ENCODE data around the gene LEMD1.

Gene LEMD1

DNA sequence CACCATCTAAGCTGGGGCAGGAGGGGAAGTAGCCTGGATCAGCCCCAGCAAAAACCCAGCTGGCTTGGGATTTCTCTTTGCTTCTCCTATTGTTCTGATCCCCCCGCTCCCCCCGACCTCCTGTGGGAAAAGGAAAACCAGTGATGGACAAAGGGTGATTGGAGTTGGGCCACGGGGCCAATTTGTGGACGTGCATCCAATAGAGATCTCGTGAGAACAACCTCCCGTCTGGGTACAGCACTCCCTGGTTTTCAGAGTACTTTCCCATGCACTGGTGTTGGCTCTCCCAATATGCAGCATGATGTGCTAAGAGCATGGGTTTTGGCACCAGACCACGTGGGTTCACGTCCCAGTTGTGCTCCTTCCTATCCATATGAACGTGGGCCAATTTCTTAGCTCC, 25.0 kb upstream of the LEMD1 start:
- Histone ChIP-seq H3K79me2 (ENCODE audit: control insufficient read depth, insufficient read depth, low read length, unreplicated experiment) (no peaks in the 10 kb centered on the region), H3K27me3 (ENCODE audit: insufficient read depth, low read length) (peaks cover 37% of the 10 kb centered on the region), H3K4me1 (ENCODE audit: control insufficient read depth, insufficient read depth, low read length, unreplicated experiment) (peaks cover 7% of the 10 kb centered on the region), H3K4me3 (ENCODE audit: low read depth, low read length) (no peak overlapping the region), H3K27ac (ENCODE audit: low read depth, low read length) (no peak overlapping the region), H3K36me3 (ENCODE audit: insufficient read depth, low read length) (no peaks in the 10 kb centered on the region), H2AFZ (ENCODE audit: low read length, unreplicated experiment) (no peak overlapping the region)

DNA sequence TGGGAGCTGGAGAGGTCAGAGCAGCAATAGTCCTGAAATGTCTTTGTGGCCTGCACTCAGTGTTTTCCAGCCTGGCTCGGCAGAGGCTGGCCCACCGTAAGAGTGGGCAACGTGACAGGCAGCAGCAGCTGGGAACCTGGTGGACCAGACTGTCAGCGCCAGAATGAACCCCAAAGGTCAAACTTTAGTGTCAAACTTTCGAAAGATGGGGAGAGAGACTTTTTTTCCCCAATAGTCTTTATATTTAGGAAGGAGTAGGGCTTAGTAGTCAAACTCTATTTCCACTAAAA, 23.7 kb upstream of the LEMD1 start:
- Histone ChIP-seq H3K4me1 (ENCODE audit: control insufficient read depth, insufficient read depth, low read length, unreplicated experiment) (peaks cover 7% of the 10 kb centered on the region), H3K27me3 (ENCODE audit: insufficient read depth, low read length) (peaks cover 24% of the 10 kb centered on the region), H3K36me3 (ENCODE audit: insufficient read depth, low read length) (no peaks in the 10 kb centered on the region), H3K27ac (ENCODE audit: low read depth, low read length) (no peak overlapping the region), H3K4me3 (ENCODE audit: low read depth, low read length) (no peak overlapping the region), H2AFZ (ENCODE audit: low read length, unreplicated experiment) (no peak overlapping the region), H3K79me2 (ENCODE audit: control insufficient read depth, insufficient read depth, low read length, unreplicated experiment) (no peaks in the 10 kb centered on the region)

DNA sequence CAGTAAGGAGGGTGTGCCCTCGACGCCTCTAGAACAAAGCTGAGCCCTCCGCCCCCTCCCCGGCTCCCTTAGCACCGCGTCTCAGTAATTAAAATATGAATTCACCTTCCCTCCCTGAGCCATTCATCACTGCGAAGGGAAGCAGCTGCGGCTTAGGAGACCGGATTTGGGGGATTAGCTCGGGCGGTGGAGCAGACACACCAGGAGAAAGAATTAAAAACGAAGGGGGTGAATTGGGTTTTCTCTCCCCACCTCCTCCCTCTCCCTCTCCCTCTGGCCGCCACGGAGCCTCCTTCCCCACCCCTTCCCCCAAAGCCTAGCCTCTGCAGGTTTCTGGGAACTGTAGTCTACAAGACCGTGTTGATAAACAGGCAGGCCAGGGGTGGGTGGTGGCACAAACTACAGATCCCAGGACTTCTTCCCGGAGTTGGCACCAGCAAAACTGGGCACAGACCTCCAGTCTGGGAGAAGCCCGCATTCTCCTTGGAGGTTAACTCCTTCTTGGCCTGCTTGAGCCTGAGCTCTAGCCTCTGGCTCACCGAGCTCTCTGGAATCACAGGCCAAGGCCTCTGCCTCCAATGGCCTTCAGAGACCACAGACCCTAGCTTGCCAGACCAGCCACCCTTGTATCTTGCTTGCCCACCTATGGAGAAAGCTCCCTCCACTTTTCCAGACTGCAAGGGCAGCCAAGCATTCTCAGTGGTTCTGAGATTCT, 23.2 kb upstream of the LEMD1 start:
- peaks cover 23% of the 10 kb centered on the region for H3K27me3 ChIP-seq (ENCODE audit: insufficient read depth, low read length)
- no peaks in the 10 kb centered on the region for H3K79me2 ChIP-seq (ENCODE audit: control insufficient read depth, insufficient read depth, low read length, unreplicated experiment)
- H3K36me3 ChIP-seq (ENCODE audit: insufficient read depth, low read length) = no peaks in the 10 kb centered on the region
- H3K4me3 ChIP-seq (ENCODE audit: low read depth, low read length) = no peak overlapping the region
- H3K4me1 ChIP-seq (ENCODE audit: control insufficient read depth, insufficient read depth, low read length, unreplicated experiment) = peaks cover 7% of the 10 kb centered on the region
- no peak overlapping the region for H2AFZ ChIP-seq (ENCODE audit: low read length, unreplicated experiment)
- H3K27ac ChIP-seq (ENCODE audit: low read depth, low read length) = no peak overlapping the region

DNA sequence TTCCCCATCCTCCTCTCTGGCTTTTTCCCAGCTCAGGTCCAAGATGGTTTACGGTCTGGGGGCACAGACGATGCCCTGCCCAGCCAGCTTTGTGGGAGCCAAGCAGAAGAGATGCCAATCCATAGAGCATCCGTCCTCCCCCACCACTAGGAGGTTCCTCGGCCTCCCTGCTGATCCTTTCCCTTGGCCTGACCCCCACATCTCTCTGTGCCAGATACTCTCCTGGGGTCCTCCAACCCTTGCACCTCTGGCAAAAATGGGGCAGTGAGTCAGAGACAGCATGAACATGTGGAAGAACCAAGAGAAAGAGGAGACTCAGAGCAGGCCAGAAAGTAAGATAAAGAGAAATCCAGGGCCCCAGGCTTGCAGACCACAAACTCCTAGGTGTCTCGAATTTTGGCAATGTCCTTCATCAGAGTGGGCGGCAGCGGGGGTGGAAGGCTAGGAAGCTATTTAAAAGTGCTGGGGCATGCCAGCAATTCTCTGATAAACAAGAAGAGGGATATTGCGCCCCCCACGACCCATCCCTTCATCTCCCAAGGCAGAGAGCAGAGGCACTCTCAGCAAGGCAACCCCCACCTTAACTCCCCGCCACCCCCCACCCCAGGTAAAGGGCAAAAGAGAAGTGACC, 22.6 kb upstream of the LEMD1 start:
- Histone ChIP-seq H3K36me3 (ENCODE audit: insufficient read depth, low read length) (no peaks in the 10 kb centered on the region), H3K27ac (ENCODE audit: low read depth, low read length) (no peak overlapping the region), H3K4me1 (ENCODE audit: control insufficient read depth, insufficient read depth, low read length, unreplicated experiment) (peaks cover 4% of the 10 kb centered on the region), H3K79me2 (ENCODE audit: control insufficient read depth, insufficient read depth, low read length, unreplicated experiment) (no peaks in the 10 kb centered on the region), H2AFZ (ENCODE audit: low read length, unreplicated experiment) (no peak overlapping the region), H3K27me3 (ENCODE audit: insufficient read depth, low read length) (peaks cover 29% of the 10 kb centered on the region), H3K4me3 (ENCODE audit: low read depth, low read length) (no peak overlapping the region)

DNA sequence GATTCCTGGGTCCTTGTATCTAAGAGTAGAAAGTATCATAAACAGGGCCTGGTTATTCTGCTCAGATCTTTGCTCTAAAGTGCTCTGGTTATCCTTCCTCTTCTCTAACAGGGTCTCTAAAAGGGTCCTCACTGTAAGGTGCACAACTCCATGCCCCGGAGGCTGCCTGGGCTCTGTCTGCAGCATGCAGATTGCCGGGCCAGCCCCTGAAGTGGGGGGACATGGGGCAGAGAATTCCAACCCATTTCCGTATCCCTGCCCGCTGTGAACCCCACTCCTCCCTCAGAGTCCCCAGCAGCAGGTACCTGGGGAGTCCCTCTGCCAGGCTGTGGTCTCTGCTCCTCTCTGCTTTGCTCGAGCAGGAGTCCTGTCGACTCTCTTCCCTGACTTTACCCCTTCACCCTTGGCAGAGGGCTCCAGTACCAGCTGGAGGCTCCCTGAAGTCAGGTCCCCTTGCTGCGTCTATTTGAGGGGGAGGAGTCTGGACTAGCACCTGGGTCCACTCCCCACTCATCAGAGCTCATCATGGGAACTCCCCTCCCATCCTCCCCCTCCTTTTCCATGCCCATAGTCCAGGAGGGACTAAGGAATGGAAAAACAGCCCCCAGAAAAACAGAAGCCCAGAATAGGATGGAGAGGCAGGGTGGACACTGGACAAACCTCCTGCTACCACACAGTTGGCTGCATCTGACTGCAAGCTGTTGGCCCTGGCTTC, 21.9 kb upstream of the LEMD1 start:
- Histone ChIP-seq H3K36me3 (ENCODE audit: insufficient read depth, low read length) (no peaks in the 10 kb centered on the region), H3K27ac (ENCODE audit: low read depth, low read length) (no peak overlapping the region), H3K27me3 (ENCODE audit: insufficient read depth, low read length) (peaks cover 34% of the 10 kb centered on the region), H3K79me2 (ENCODE audit: control insufficient read depth, insufficient read depth, low read length, unreplicated experiment) (no peaks in the 10 kb centered on the region), H3K4me1 (ENCODE audit: control insufficient read depth, insufficient read depth, low read length, unreplicated experiment) (no peaks in the 10 kb centered on the region), H3K4me3 (ENCODE audit: low read depth, low read length) (no peak overlapping the region), H2AFZ (ENCODE audit: low read length, unreplicated experiment) (no peak overlapping the region)

DNA sequence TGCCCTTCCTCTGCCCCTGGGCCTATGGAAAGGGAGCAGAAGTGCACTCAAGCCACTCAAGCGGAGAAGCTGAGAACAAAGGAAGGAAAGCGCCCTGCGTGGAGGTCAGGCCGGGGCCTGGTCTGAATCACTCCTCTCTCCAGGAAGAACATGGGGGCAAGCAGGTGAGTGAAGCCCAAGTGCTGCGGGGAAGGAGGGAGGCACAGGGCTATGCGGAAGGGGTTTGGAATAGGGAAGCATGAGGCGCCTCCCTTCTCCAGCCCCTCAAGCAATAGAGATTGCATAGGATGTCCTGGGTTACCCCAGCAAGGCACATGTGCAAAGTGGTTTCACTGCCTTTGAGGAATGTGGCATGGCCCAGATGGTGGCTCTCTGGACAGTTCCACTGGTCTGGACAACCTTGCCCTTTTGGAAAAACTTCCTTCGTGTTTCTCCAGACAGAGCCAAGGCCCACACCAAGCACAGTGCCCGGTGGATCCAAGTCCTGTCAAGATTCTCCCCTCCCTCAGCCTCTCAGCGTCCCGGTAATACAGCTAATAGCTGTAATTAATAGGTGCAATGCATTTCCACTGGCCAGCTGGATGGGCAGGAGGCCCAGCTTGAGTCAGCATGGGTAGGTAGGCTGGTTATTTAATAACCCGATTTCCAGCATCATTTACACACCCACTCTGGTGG, 20.3 kb upstream of the LEMD1 start:
- H3K4me1 ChIP-seq (ENCODE audit: control insufficient read depth, insufficient read depth, low read length, unreplicated experiment) = peaks cover 3% of the 10 kb centered on the region
- H3K36me3 ChIP-seq (ENCODE audit: insufficient read depth, low read length) = no peaks in the 10 kb centered on the region
- no peak overlapping the region for H3K4me3 ChIP-seq (ENCODE audit: low read depth, low read length)
- peaks cover 37% of the 10 kb centered on the region for H3K27me3 ChIP-seq (ENCODE audit: insufficient read depth, low read length)
- H2AFZ ChIP-seq (ENCODE audit: low read length, unreplicated experiment) = no peak overlapping the region
- no peak overlapping the region for H3K27ac ChIP-seq (ENCODE audit: low read depth, low read length)
- no peaks in the 10 kb centered on the region for H3K79me2 ChIP-seq (ENCODE audit: control insufficient read depth, insufficient read depth, low read length, unreplicated experiment)

DNA sequence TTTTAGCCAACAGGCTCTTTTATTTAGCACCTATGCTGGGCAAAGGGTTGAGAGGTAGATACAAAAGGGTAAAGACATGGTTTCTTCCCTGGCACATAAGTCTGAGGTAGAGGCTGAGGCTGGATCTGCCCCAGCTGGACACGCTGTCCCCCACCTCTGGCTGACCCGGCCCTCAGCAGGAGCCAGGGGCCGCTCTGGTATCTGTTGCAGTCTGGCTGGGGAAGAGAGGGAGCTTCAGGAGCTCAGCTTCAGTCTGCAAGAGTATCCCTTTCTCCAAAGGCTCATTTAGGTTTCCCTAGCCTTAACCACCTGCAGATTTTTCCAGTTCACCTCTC, 19.8 kb upstream of the LEMD1 start:
- peaks cover 3% of the 10 kb centered on the region for H3K4me1 ChIP-seq (ENCODE audit: control insufficient read depth, insufficient read depth, low read length, unreplicated experiment)
- no peak overlapping the region for H2AFZ ChIP-seq (ENCODE audit: low read length, unreplicated experiment)
- no peak overlapping the region for H3K27ac ChIP-seq (ENCODE audit: low read depth, low read length)
- H3K36me3 ChIP-seq (ENCODE audit: insufficient read depth, low read length) = no peaks in the 10 kb centered on the region
- H3K27me3 ChIP-seq (ENCODE audit: insufficient read depth, low read length) = peaks cover 39% of the 10 kb centered on the region
- H3K4me3 ChIP-seq (ENCODE audit: low read depth, low read length) = no peak overlapping the region
- H3K79me2 ChIP-seq (ENCODE audit: control insufficient read depth, insufficient read depth, low read length, unreplicated experiment) = no peaks in the 10 kb centered on the region

DNA sequence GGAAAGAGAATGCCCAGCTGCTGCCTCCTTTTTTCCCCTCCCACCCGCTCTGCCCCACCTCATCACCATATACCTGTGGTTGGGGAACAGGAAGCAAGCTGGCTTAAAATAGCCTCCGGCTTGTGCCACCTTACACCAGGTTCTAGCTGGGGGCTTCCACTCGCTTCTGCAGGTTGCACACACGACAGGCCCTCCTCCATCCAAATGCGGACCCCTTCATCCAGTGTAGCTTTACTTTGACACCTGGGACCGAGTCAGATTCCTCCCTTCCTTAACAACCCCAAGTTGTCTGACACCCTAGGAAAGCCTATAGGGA, 19.4 kb upstream of the LEMD1 start:
- H3K27me3 ChIP-seq (ENCODE audit: insufficient read depth, low read length) = peaks cover 40% of the 10 kb centered on the region
- H3K36me3 ChIP-seq (ENCODE audit: insufficient read depth, low read length) = no peaks in the 10 kb centered on the region
- no peak overlapping the region for H2AFZ ChIP-seq (ENCODE audit: low read length, unreplicated experiment)
- peaks cover 3% of the 10 kb centered on the region for H3K4me1 ChIP-seq (ENCODE audit: control insufficient read depth, insufficient read depth, low read length, unreplicated experiment)
- H3K79me2 ChIP-seq (ENCODE audit: control insufficient read depth, insufficient read depth, low read length, unreplicated experiment) = no peaks in the 10 kb centered on the region
- H3K27ac ChIP-seq (ENCODE audit: low read depth, low read length) = no peak overlapping the region
- no peak overlapping the region for H3K4me3 ChIP-seq (ENCODE audit: low read depth, low read length)

DNA sequence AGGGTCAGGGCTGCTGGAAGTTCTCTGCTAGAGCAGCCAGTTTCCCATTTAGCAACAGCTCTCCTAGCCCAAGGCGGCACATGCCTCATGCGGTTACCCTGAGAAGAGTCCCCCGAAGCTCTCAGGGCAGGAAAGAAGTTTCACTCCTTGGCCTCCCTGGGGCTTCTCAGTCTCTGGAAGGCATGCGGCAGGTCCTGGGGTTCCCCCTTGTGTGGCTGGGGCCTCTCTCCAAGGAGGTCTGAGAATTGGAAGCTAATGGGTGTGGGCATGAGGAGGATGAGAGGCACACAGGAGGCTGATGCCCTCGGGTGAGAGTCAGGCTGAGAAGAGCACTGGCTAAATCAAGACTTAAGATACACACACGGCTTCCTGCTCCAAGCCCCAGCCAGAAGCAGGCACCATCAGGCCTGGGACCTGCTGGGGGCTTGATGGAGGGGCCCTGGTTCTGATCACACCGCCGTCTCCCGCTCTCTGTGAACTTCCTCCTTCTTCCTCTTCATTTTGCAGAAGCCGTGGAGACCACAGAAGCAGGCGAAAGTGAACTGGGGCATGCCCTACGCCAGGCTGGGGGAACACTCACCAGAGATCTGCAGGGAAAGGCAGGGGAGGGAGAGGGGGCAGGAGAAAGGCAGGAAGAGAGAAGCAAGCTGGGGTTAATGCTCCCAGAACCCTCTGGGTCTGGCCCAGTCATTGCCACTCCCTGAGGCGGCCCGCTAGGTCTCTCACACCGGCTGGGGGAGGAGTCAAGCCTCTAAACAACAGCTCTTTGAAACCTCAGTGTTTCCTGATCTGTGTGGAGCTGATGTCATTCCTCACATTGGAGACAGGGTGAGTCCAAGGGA, 18.8 kb upstream of the LEMD1 start:
- H3K36me3 ChIP-seq (ENCODE audit: insufficient read depth, low read length) = no peaks in the 10 kb centered on the region
- no peak overlapping the region for H3K4me3 ChIP-seq (ENCODE audit: low read depth, low read length)
- peaks cover 3% of the 10 kb centered on the region for H3K4me1 ChIP-seq (ENCODE audit: control insufficient read depth, insufficient read depth, low read length, unreplicated experiment)
- H2AFZ ChIP-seq (ENCODE audit: low read length, unreplicated experiment) = no peak overlapping the region
- H3K27ac ChIP-seq (ENCODE audit: low read depth, low read length) = no peak overlapping the region
- H3K79me2 ChIP-seq (ENCODE audit: control insufficient read depth, insufficient read depth, low read length, unreplicated experiment) = no peaks in the 10 kb centered on the region
- peaks cover 45% of the 10 kb centered on the region for H3K27me3 ChIP-seq (ENCODE audit: insufficient read depth, low read length)

DNA sequence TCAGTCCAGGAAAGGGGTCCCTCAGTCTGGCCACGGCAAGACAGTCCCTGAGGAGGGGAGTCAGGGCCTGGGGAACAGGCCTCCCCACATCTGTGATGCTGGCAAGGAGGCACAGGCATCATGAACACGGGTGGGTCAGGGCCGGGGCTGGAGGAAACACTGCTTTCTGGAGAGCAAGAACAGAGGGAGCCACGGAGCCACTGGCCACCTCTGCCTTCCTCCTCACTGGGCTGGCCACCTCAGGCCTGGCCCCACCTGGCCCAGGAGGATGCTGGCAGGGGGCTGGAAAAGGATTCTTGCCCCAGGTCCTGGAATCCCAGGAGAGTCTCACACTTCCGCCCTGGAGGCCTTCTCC, 18.2 kb upstream of the LEMD1 start:
- no peak overlapping the region for H3K27ac ChIP-seq (ENCODE audit: low read depth, low read length)
- H3K4me3 ChIP-seq (ENCODE audit: low read depth, low read length) = no peak overlapping the region
- H2AFZ ChIP-seq (ENCODE audit: low read length, unreplicated experiment) = no peak overlapping the region
- H3K27me3 ChIP-seq (ENCODE audit: insufficient read depth, low read length) = peaks cover 51% of the 10 kb centered on the region
- H3K4me1 ChIP-seq (ENCODE audit: control insufficient read depth, insufficient read depth, low read length, unreplicated experiment) = peaks cover 3% of the 10 kb centered on the region
- H3K79me2 ChIP-seq (ENCODE audit: control insufficient read depth, insufficient read depth, low read length, unreplicated experiment) = no peaks in the 10 kb centered on the region
- H3K36me3 ChIP-seq (ENCODE audit: insufficient read depth, low read length) = no peaks in the 10 kb centered on the region
